Bronchial epithelial cell (primary cell): Measurements from ENCODE around the gene TMEM95. TPM values are rescaled to one million over a fixed set of nuclear protein-coding genes. Genes with fewer than 3 reads are reported as not detected.
"Not testable (repeated sequence)": the region's sequence is repeated elsewhere in the genome, so short reads cannot be mapped to it uniquely, and the experiment has no call there.

Source experiments
- DNase-seq: peaks from one replicate; pipeline ENCODE4 v3.0.0-alpha.2; 2010; ENCODE audit warnings: low read depth
- FAIRE-seq: peaks from 2 replicates; lab custom pipeline; 2011; peaks lifted over from hg19 to GRCh38; lab: Jason Lieb, UNC
- H3K27me3 ChIP-seq: 2 replicates; pipeline ENCODE4 v1.5.1; 2011; ENCODE audit warnings: low read length; ENCODE audit not compliant: control insufficient read depth, insufficient read depth
- H3K36me3 ChIP-seq: 2 replicates; pipeline ENCODE4 v1.5.1; 2011; ENCODE audit warnings: low read length; ENCODE audit not compliant: control insufficient read depth, insufficient read depth
- H3K4me3 ChIP-seq: 2 replicates; pipeline ENCODE4 v1.5.1; 2011; ENCODE audit warnings: mild to moderate bottlenecking, low read depth, low read length, control low read depth
- total RNA-seq: library from RNA; depleted of rRNA; stranded (reverse); fragments of >200 nt; gene quantifications from 2 replicates; pipeline ENCODE4 v1.2.1, GENCODE V29; 2014
- TF ChIP-seq, protein P1 (sequence below): IDR thresholded peaks from 2 replicates; pipeline ENCODE4 v1.5.1; 2011; ENCODE audit warnings: mild to moderate bottlenecking, moderate library complexity, low read length, control low read depth, inconsistent platforms; ENCODE audit not compliant: insufficient read depth, severe bottlenecking

Gene TMEM95
- total RNA-seq, 1 donor from 2014 or later: not detected

DNA sequence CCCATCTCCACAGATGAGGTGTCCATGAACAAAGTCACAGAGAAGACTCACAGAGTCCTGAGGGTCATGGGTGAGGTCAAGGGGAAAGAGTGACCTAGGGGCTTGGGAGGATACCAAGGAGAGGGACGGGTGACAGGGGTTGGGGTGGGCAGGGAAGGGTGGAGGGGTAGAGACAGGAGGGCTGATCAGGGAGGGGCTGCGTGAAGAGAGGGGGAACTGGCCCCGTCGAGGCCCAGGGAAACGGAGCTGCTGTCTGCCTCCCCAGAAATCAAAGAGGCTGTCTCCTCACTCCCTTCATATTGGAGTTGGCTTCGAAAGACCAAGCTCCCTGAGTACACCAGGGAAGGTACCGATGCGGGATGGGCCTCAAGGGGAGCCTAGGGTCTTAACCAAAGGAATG, 617 bp downstream of the TMEM95 start:
- peak; percentile 29 for DNase-seq
- TF ChIP-seq, protein P1, sequence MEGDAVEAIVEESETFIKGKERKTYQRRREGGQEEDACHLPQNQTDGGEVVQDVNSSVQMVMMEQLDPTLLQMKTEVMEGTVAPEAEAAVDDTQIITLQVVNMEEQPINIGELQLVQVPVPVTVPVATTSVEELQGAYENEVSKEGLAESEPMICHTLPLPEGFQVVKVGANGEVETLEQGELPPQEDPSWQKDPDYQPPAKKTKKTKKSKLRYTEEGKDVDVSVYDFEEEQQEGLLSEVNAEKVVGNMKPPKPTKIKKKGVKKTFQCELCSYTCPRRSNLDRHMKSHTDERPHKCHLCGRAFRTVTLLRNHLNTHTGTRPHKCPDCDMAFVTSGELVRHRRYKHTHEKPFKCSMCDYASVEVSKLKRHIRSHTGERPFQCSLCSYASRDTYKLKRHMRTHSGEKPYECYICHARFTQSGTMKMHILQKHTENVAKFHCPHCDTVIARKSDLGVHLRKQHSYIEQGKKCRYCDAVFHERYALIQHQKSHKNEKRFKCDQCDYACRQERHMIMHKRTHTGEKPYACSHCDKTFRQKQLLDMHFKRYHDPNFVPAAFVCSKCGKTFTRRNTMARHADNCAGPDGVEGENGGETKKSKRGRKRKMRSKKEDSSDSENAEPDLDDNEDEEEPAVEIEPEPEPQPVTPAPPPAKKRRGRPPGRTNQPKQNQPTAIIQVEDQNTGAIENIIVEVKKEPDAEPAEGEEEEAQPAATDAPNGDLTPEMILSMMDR: no peak
- no peak for FAIRE-seq

DNA sequence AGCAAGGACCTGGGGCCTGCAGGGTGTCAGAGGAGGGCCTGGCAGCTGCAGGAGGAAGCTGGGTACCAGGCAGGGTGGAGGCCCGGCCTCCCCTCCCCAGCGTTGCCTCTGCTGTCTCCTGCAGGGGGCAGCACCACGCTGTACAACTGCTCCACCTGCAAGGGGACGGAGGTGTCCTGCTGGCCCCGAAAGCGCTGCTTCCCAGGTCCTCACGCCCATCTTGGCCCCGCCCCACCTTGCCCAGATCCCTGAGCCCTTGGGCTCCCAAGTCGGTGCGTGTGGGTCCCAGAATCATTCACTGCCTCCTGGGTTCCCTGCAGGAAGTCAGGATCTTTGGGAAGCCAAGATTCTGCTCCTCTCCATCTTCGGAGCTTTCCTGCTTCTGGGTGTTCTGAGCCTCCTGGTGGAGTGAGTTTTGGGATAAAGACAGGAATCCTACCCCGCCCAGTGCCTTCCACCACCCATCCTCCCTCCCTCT, 1.2 kb downstream of the TMEM95 start:
- Histone ChIP-seq H3K36me3 (no peaks in the 10 kb centered on the region), H3K27me3 (no peaks in the 10 kb centered on the region), H3K4me3 (no peak overlapping the region)
- peak; percentile 47 for FAIRE-seq
- TF ChIP-seq, protein P1: peak; percentile 97
- DNase-seq: peak; percentile 82

More for the DNA sequence above, 617 bp downstream of the TMEM95 start:
- Histone ChIP-seq H3K27me3 (no peaks in the 10 kb centered on the region), H3K36me3 (no peaks in the 10 kb centered on the region), H3K4me3 (no peak overlapping the region)

DNA sequence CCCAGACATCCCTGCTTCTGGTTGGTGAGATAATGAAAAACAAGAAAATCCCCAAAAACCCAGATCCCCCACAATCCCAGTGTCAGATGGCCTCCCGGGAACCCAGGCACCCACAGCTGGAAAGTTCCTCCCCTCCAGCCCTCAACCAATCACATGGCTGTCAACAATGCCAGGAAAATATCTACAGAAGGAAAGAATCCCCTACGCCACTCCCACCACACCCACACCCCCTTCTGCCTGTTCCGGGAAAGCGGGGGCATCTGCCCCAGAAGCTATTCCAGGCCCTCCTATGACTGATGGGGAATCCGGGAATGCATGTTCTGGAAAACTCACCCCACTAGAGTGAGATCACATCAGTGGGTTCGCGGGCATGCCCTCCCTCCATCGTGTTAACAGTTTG, 1.8 kb downstream of the TMEM95 start:
- FAIRE-seq (no peak), DNase-seq (no peak)
- Histone ChIP-seq H3K4me3 (no peak overlapping the region), H3K27me3 (no peaks in the 10 kb centered on the region), H3K36me3 (no peaks in the 10 kb centered on the region)
- TF ChIP-seq, protein P1: no peak

DNA sequence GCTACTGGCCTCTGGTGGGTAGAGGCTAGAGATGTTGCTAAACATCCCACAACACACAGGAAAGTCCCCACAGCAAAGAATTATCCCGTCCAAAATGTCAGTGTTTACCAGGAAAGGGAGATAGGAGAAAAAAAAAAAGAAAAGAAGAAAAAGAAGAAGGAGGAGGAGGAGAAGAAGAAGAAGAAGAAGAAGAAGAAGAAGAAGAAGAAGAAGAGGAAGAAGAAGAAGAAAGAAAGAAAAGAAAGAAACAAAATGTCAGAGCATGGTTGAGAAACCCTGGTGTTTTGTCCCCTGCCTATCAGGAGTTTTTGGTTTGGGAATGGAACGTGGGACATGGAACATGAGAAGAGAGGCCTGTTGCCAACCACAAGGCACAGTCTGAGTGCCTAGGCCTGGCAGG, 2.4 kb downstream of the TMEM95 start:
- FAIRE-seq (no peak), DNase-seq (no peak)
- Histone ChIP-seq H3K27me3 (no peaks in the 10 kb centered on the region), H3K36me3 (no peaks in the 10 kb centered on the region), H3K4me3 (no peak overlapping the region)
- TF ChIP-seq, protein P1: no peak

DNA sequence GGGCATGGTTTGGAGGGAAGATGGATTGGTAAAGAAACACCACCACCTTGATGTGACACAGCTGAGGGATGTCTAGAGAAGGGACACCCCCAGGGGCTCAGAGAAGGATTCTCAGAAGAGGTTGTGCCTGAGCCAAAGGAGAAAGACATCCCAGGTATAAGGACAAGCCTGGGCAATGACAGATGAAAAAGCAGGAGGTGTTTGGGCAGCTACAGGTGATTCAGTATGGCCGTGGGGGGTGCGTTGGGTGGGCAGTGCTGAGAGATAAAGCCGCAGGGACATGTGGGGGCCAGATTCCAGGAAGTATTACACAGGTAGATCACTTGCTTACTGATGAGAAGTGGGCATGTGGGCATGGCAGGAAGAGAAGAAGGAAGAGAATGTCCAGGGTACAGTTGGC, 7.0 kb downstream of the TMEM95 start:
- TF ChIP-seq, protein P1: no peak
- no peaks in the 10 kb centered on the region for H3K27me3 ChIP-seq
- no peak overlapping the region for H3K4me3 ChIP-seq
- peak; percentile 47 for FAIRE-seq
- DNase-seq: peak; percentile 91
- no peaks in the 10 kb centered on the region for H3K36me3 ChIP-seq

DNA sequence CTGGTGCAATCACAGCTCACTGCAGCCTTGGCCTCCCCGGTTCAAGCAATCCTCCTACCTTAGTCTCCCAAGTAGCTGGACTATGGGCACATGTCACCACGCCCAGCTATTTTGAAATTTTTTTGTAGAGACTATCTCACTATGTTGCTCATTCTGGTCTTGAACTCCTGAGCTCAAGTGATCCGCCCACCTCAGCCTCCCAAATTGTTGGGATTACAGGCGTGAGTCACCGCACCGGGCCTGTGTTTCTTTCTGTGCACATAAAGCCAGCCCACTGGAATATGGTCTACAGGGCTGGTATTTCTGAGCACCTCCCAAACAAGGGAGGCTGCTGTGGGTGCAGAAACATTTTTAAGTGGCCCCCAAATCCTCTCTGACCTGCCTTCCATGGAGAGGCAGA, 8.4 kb downstream of the TMEM95 start:
- TF ChIP-seq, protein P1: no peak
- Histone ChIP-seq H3K36me3 (no peaks in the 10 kb centered on the region), H3K4me3 (no peak overlapping the region), H3K27me3 (no peaks in the 10 kb centered on the region)
- FAIRE-seq (no peak), DNase-seq (peak; percentile 75)

DNA sequence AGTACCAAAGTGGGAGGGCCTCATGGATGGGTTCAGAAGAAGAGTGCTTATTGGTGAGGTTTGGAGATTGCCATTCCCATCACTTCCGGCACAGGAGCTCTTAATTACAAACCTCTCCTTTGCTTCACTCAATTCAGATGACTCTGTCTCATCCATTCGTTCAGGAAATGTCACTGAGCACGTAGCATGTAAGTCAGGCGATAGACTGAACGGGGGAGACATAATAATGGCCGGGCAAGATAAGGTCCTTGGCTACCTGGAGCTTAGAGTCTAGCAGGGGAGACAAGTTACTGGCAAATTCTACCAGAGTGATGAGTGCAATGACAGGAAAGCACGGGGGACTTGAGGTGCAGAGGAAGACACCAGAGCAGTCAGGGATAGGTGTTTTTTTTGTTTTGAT, 11.0 kb downstream of the TMEM95 start:
- H3K36me3 ChIP-seq, H3K27me3 ChIP-seq, DNase-seq, H3K4me3 ChIP-seq: not testable (repeated sequence)
- FAIRE-seq: peak; percentile 92
